OCI-LY1 (cell line): ENCODE results near the gene PLXNA1.

Experiments
- EZH2 ChIP-seq: fragments of 200-600 bp; sonication (generic), shearing (Covaris generic); IDR thresholded peaks from 2 replicates; pipeline ENCODE4 v1.8.0; 2017; ENCODE audit warnings: borderline replicate concordance, mixed run types, mild to moderate bottlenecking, antibody characterized with exemption, low read length, moderate library complexity, mixed read lengths
- TF ChIP-seq, protein P1 (sequence below): fragments of 200-600 bp; sonication (generic), shearing (Covaris generic); IDR thresholded peaks from 2 replicates; pipeline ENCODE4 v1.5.1; 2017; ENCODE audit warnings: mild to moderate bottlenecking, antibody characterized with exemption, low read length, moderate library complexity, mixed read lengths

DNA sequence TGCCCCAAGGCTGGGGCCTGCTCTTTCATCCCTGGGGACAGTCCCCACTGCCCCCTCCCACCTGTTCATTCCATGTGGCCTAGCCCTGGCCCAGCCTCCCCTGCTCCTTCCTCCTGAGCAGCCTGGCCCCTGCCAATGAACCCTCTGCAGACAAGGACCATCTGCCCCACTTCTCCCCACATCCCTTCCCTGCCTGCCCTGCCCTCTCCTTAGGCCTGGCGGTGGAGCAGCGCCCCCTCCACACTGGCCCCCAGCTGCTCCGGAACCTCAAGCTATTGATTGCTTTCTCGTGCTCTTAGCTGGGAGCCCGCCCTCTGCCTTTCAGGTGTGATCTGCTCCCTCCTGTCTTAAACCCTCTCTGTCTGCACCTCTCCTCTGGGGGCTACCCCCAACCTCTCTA lies 8.0 kb downstream of the PLXNA1 start:
- TF ChIP-seq, protein P1, sequence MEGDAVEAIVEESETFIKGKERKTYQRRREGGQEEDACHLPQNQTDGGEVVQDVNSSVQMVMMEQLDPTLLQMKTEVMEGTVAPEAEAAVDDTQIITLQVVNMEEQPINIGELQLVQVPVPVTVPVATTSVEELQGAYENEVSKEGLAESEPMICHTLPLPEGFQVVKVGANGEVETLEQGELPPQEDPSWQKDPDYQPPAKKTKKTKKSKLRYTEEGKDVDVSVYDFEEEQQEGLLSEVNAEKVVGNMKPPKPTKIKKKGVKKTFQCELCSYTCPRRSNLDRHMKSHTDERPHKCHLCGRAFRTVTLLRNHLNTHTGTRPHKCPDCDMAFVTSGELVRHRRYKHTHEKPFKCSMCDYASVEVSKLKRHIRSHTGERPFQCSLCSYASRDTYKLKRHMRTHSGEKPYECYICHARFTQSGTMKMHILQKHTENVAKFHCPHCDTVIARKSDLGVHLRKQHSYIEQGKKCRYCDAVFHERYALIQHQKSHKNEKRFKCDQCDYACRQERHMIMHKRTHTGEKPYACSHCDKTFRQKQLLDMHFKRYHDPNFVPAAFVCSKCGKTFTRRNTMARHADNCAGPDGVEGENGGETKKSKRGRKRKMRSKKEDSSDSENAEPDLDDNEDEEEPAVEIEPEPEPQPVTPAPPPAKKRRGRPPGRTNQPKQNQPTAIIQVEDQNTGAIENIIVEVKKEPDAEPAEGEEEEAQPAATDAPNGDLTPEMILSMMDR = no peak
- TF ChIP-seq EZH2 = no peak
